GM06990 (cell line): ENCODE measurements around the gene IRF4.

Experiments
- DNase-seq: peaks from one replicate; pipeline ENCODE4 v3.0.0-alpha.2; 2011; ENCODE audit not compliant: insufficient read length; ENCODE audit errors: extremely low read depth
- H3K27me3 ChIP-seq: replicated peaks from 2 replicates; pipeline ENCODE4 v1.6.0; 2011; ENCODE audit warnings: low read length; ENCODE audit not compliant: control insufficient read depth, insufficient read depth
- H3K36me3 ChIP-seq: 2 replicates; pipeline ENCODE4 v1.5.1; 2011; ENCODE audit warnings: low read length; ENCODE audit not compliant: control insufficient read depth, insufficient read depth
- H3K4me3 ChIP-seq: replicated peaks from 2 replicates; pipeline ENCODE4 v1.5.1; 2011; ENCODE audit warnings: low read depth, mild to moderate bottlenecking, control low read depth, low read length
- TF ChIP-seq, protein P1 (sequence below): IDR thresholded peaks from 2 replicates; pipeline ENCODE4 v1.5.1; 2011; ENCODE audit warnings: low read length, control low read depth, mild to moderate bottlenecking, inconsistent platforms; ENCODE audit not compliant: insufficient read depth, poor library complexity, severe bottlenecking

The IRF4 gene

DNA sequence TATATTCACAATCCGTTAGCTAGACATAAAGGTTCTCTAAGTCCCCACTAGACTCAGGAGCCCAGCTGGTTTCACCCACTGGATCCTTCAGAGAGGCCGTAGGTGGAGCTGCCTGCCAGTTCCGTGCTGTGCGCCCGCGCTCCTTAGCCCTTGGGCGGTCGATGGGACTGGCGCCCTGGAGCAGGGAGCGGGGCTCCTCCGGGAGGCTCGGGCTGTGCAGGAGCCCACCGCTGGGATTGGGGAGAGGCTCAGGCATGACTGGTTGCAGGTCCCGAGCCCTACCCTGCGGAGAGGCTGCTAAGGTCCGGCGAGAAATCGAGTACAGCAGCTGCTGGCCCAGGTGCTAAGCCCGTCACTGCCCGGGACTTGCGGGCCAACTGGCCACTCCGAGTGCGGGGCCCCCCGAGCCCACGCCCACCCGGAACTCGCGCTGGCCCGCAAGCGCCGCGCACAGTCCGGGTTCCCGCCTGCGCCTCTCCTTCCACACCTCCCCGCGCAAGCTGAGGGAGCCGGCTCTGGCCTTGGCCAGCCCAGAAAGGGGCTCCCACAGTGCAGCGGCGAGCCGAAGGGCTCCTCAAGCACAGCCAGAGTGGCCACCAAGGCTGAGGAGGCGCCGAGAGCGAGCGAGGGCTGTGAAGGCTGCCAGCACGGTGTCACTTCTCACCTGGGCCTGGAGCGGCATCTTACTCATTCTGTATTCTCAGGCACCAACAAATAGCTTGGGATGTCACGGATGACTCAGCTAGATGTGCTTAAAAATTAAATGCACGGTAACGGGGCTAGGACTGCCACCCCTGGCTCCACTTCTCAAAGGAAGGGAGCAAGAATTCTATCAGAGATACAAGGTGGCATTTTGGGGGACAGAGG, 44.1 kb downstream of the IRF4 start:
- TF ChIP-seq, protein P1, sequence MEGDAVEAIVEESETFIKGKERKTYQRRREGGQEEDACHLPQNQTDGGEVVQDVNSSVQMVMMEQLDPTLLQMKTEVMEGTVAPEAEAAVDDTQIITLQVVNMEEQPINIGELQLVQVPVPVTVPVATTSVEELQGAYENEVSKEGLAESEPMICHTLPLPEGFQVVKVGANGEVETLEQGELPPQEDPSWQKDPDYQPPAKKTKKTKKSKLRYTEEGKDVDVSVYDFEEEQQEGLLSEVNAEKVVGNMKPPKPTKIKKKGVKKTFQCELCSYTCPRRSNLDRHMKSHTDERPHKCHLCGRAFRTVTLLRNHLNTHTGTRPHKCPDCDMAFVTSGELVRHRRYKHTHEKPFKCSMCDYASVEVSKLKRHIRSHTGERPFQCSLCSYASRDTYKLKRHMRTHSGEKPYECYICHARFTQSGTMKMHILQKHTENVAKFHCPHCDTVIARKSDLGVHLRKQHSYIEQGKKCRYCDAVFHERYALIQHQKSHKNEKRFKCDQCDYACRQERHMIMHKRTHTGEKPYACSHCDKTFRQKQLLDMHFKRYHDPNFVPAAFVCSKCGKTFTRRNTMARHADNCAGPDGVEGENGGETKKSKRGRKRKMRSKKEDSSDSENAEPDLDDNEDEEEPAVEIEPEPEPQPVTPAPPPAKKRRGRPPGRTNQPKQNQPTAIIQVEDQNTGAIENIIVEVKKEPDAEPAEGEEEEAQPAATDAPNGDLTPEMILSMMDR: no peak
- no peak overlapping the region for H3K4me3 ChIP-seq
- H3K27me3 ChIP-seq: no peaks in the 10 kb centered on the region
- H3K36me3 ChIP-seq: no peaks in the 10 kb centered on the region
- no peak for DNase-seq

DNA sequence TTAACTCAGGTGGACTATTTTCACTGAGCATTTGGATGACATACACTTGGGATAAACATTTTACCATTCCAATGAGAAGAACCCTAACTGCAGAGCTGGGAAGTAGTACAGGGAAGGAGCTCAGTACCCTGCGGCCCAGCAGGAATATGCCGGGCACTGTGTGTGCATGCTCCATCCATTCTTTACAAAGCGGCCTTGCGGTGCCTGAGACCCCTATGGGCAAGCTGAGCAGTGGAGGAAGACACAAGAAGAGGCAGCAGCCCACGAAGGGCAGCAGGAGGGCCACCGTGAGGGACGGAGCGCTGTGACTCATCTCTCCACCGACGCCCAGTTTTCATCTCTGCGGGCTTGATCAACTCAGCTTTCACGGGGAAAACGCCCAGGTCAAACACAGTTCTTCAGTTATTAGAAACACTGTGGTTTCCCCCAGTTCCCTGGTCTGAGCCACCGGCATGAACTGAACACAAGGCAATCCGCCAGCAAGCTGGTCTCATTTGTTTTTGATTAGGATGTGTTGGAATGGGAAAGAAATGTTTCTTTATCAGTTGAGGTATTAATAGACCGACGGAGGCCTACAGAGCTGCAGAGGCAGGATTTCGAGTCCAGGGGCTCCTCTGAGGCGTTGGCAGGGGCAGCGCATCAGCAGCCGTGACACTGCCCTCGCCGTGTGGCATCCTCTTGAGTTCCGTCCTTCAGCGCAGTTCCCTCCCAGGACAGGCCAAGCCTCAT, 44.9 kb downstream of the IRF4 start:
- no peak for DNase-seq

DNA sequence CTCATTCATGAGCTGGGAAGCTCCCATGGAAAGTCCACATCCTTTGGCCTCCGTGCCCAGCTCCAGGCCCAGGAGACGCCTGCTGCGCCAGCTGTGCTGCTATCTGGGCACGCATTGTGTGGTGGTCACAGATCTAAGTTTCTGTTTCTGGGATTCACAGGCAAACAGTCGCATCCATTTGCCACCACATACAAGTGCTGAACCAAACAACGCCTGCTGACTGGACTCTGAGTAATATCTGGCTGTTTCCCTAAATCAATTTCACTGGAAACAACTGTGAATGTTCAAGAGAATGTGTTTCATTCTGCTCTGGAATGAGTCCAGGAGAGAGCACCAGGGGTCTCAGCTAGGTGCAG, 45.5 kb downstream of the IRF4 start:
- TF ChIP-seq, protein P1: no peak
- Histone ChIP-seq H3K27me3 (no peaks in the 10 kb centered on the region), H3K36me3 (no peaks in the 10 kb centered on the region), H3K4me3 (no peak overlapping the region)
- no peak for DNase-seq

More for the DNA sequence above, 44.9 kb downstream of the IRF4 start:
- Histone ChIP-seq H3K27me3 (no peaks in the 10 kb centered on the region), H3K36me3 (no peaks in the 10 kb centered on the region), H3K4me3 (no peak overlapping the region)
- TF ChIP-seq, protein P1: no peak

DNA sequence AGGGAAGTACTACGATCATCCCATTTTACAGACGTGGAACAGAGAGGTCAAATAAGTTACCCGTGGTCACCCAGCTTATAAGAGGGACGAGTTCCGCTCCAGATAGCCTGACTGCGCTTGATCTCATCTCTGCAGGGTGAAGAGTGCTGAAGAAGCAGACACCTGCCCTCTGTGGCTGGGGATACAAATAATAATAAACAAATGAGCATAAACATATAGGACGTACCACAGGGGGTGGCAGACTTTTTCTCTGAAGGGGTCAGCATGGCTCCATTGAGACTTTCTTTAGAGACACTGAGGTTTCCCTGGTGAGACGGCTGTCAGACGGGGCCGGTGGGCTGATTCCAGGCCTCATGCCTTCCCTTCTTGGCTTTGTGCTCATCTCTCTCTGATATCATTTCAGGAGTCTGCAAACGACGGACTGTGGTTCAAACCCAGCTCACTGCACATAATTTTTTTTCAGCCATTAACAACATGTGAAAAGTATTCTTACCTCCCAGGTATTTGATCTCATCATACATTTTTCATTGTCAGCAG, 47.1 kb downstream of the IRF4 start:
- Histone ChIP-seq H3K36me3 (no peaks in the 10 kb centered on the region), H3K27me3 (no peaks in the 10 kb centered on the region), H3K4me3 (no peak overlapping the region)
- no peak for DNase-seq
- TF ChIP-seq, protein P1: no peak

DNA sequence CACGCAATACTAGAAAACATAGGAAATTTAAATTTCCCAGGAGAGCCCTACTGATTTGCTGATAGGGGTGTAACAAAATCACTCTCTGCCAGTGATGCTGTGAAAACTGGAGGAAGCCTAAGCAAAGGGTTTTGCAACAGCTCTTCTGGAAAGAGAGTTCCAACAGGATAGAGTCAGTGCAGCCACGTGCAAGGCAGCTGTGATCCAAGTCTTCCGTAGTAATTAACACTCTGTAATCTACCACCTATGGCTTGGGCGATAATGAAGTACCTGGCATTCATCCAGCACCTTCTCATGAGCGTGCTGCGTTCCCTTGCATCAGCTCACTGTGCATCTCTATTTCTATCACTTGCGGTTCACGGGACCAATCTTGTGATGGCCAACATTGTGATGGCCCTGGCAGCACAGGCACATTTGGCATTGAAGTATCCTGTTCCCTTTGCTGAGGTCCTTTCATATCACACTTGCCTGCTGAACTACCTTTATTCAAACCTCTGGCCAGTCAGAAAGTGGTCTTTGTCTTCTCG, 48.2 kb downstream of the IRF4 start:
- TF ChIP-seq, protein P1: no peak
- DNase-seq: no peak
- Histone ChIP-seq H3K36me3 (no peaks in the 10 kb centered on the region), H3K4me3 (no peak overlapping the region), H3K27me3 (no peaks in the 10 kb centered on the region)
